ENCODE measurements around the gene PPIC. TPM values are rescaled to one million over a fixed set of nuclear protein-coding genes. Genes with fewer than 3 reads are reported as not detected.
"Not testable (repeated sequence)": the region's sequence is repeated elsewhere in the genome, so short reads cannot be mapped to it uniquely, and the experiment has no call there.

The PPIC gene
- total and polyA plus RNA-seq, 2 donors (not counting 3 experiments of a cell fraction or from before 2014, with no cell fraction given) = 26.5 to 36.4 TPM

- H3K9me1 ChIP-seq (replicated peaks; ENCODE audit: control insufficient read depth, extremely low read depth, insufficient read depth, low read length); H2AFZ ChIP-seq (ENCODE audit: low read depth, low read length); DNase-seq (ENCODE audit: low read depth, low spot score); intact Hi-C loops (cut with micrococcal nuclease); CTCF ChIA-PET; FAIRE-seq; H3K4me2 ChIP-seq (ENCODE audit: insufficient read depth, low read length); H3K27ac ChIP-seq (ENCODE audit: insufficient read depth, low read depth, low read length); H3K27me3 ChIP-seq (ENCODE audit: control insufficient read depth in 2 of 2, insufficient read depth in 2 of 2, low read length in 2 of 2); H3K36me3 ChIP-seq (ENCODE audit: control insufficient read depth in 2 of 2, extremely low read depth in 1 of 2, insufficient read depth in 2 of 2, low read length in 2 of 2); POLR2A ChIA-PET; H3K79me2 ChIP-seq (ENCODE audit: control insufficient read depth, insufficient read depth, low read length); H4K20me1 ChIP-seq (replicated peaks; ENCODE audit: control insufficient read depth, extremely low read depth, insufficient read depth, low read length); H3K9me3 ChIP-seq (replicated peaks; ENCODE audit: control insufficient read depth, insufficient read depth, low read length); dilution Hi-C loops (cut with MboI; ENCODE audit: extremely low pct_ligation_motif_present, low sequenced_read_pairs); H3K9ac ChIP-seq (replicated peaks; ENCODE audit: extremely low read depth, insufficient read depth, low read length); H3K4me3 ChIP-seq (replicated peaks in 1 of 3; ENCODE audit: insufficient read depth in 1 of 3, low read depth in 1 of 3, low read length in 3 of 3); BruUV-seq (replicated peaks); H3K4me1 ChIP-seq (ENCODE audit: control insufficient read depth, extremely low read depth, insufficient read depth, low read length): not testable (repeated sequence)
Observed at GRCh38 chr5:122973759-122974158, 62.8 kb downstream of the PPIC start.

Small RNA genes within 50 kb of the gene (small RNA-seq; reads per million reads assigned to genes)
- gene RN7SL689P (ENCODE audit: insufficient read depth, insufficient read length, low read depth, low replicate concordance) (not detected), gene RN7SL711P (ENCODE audit: insufficient read depth, insufficient read length, low read depth, low replicate concordance) (not detected)

Other genes starting within 250 kb of the PPIC start
- 8.8 and 14.9 TPM in 2 replicates for gene SNX24, start 191.1 kb downstream of the PPIC start, total RNA-seq
- 2.9 TPM in 2 replicates for gene SNX24, start 191.1 kb downstream of the PPIC start, polyA plus RNA-seq
- gene PRDM6, start 52.5 kb upstream of the PPIC start, total RNA-seq = 0.04 TPM in 1 of 2 replicates, not detected in the other
- 0.02 and 0.26 TPM in 2 replicates for gene PRDM6, start 52.5 kb upstream of the PPIC start, polyA plus RNA-seq

All from endothelial cell of umbilical vein (primary cell).